OCI-LY7 (cell line): ENCODE results near the gene DNM3. TPM values are rescaled to one million over a fixed set of nuclear protein-coding genes. Genes with fewer than 3 reads are reported as not detected.

ENCODE experiments used
- BruUV-seq: library from RNA; stranded (reverse); fragments of 400-500 nt; replicated peaks from 2 replicates; lab custom pipeline; 2021; lab: Mats Ljungman, UMichigan
- CTCF ChIA-PET: fragments of 300-600 bp; sonication (Branson Sonifier 250); formaldehyde crosslinking; loops from one replicate; lab custom pipeline; 2022; ENCODE audit warnings: antibody characterized with exemption; ENCODE audit not compliant: unreplicated experiment; lab: Charles Lee
- POLR2A ChIA-PET: fragments of 300-600 bp; sonication (Branson Sonifier 250); formaldehyde crosslinking; loops from one replicate; lab custom pipeline; 2022; ENCODE audit warnings: antibody characterized with exemption; lab: Charles Lee
- DNase-seq: peaks from one replicate; pipeline ENCODE4 v3.0.0-alpha.2; 2015; ENCODE audit warnings: low spot score
- H2AFZ ChIP-seq: fragments of 200-600 bp; sonication (generic), shearing (Covaris generic); 2 replicates; pipeline ENCODE4 v1.6.1; 2014; ENCODE audit warnings: mild to moderate bottlenecking, antibody characterized with exemption, low read length, moderate library complexity
- H3K27ac ChIP-seq: fragments of 200-600 bp; sonication (generic); 2 replicates; pipeline ENCODE4 v1.5.1; 2014; ENCODE audit warnings: mixed run types, low read depth, mild to moderate bottlenecking, moderate library complexity, low read length, inconsistent platforms; ENCODE audit not compliant: poor library complexity, severe bottlenecking
- H3K36me3 ChIP-seq: fragments of 200-600 bp; sonication (generic); 2 replicates; pipeline ENCODE4 v1.6.1; 2014; ENCODE audit warnings: mild to moderate bottlenecking, antibody characterized with exemption, low read length, moderate library complexity, mixed read lengths; ENCODE audit not compliant: insufficient read depth
- H3K4me1 ChIP-seq: fragments of 200-600 bp; sonication (generic); 2 replicates; pipeline ENCODE4 v1.5.1; 2014; ENCODE audit warnings: mild to moderate bottlenecking, low read length; ENCODE audit not compliant: insufficient read depth, poor library complexity, severe bottlenecking
- H3K4me2 ChIP-seq: fragments of 200-600 bp; sonication (generic); 2 replicates; pipeline ENCODE4 v1.6.1; 2014; ENCODE audit warnings: mild to moderate bottlenecking, low read length
- H3K4me3 ChIP-seq: fragments of 200-600 bp; sonication (generic); 2 replicates; pipeline ENCODE4 v1.5.1; 2014; ENCODE audit warnings: mild to moderate bottlenecking, low read depth, low read length; ENCODE audit not compliant: poor library complexity, severe bottlenecking
- H3K79me2 ChIP-seq: fragments of 200-600 bp; sonication (generic); 2 replicates; pipeline ENCODE4 v1.6.1; 2016; ENCODE audit warnings: low read depth, mild to moderate bottlenecking, low read length, moderate library complexity, mixed read lengths; ENCODE audit not compliant: insufficient read depth
- H3K9me2 ChIP-seq: fragments of 200-600 bp; sonication (generic); 2 replicates; pipeline ENCODE4 v1.6.1; 2016; ENCODE audit warnings: mild to moderate bottlenecking, low read length, mixed read lengths; ENCODE audit not compliant: insufficient read depth
- H3K9me3 ChIP-seq: fragments of 200-600 bp; sonication (generic); 2 replicates; pipeline ENCODE4 v1.6.1; 2014; ENCODE audit warnings: mild to moderate bottlenecking, mixed run types, low read length, mixed read lengths
- H4K20me1 ChIP-seq: fragments of 200-600 bp; sonication (generic); 2 replicates; pipeline ENCODE4 v1.6.1; 2014; ENCODE audit warnings: mild to moderate bottlenecking, antibody characterized with exemption, low read length, moderate library complexity, mixed read lengths; ENCODE audit not compliant: insufficient read depth
- EZH2phosphoT487 ChIP-seq: fragments of 200-600 bp; sonication (generic); IDR thresholded peaks from 2 replicates; pipeline ENCODE4 v1.6.1; 2018; ENCODE audit warnings: low read depth, borderline replicate concordance, mild to moderate bottlenecking, mixed run types, antibody characterized with exemption, low read length, moderate library complexity, mixed read lengths
- intact Hi-C: fragments of 100-400 bp; cut with micrococcal nuclease; formaldehyde crosslinking; loops from one replicate; pipeline ENCODE4 v1.10.0; 2022; ENCODE audit not compliant: unreplicated experiment
- total RNA-seq, 2 experiments: library from RNA; depleted of rRNA in 1 of 2; stranded (reverse); fragments of >200 nt in 1 of 2; shearing (Covaris generic) in 1 of 2; gene quantifications; 2 replicates each; pipeline ENCODE4 v1.2.3, GENCODE V29; 2014 to 2022
- TF ChIP-seq, protein P1 (sequence below): fragments of 200-600 bp; sonication (generic); conservative IDR thresholded peaks from 2 replicates; pipeline ENCODE4 v1.5.1; 2014; ENCODE audit warnings: mild to moderate bottlenecking, antibody characterized with exemption, low read length, moderate library complexity, mixed read lengths

Gene DNM3
- total RNA-seq, 2 experiments from 2014 or later, result 0.47 to 0.61 TPM

GRCh38 chr1:172283766-172284165 is 442.5 kb downstream of the DNM3 start:
- Histone ChIP-seq H3K9me3 (no peaks in the 10 kb centered on the region), H3K4me3 (no peak overlapping the region), H3K9me2 (no peaks in the 10 kb centered on the region), H4K20me1 (no peaks in the 10 kb centered on the region), H3K79me2 (no peaks in the 10 kb centered on the region), H3K36me3 (no peaks in the 10 kb centered on the region), H2AFZ (no peak overlapping the region), H3K27ac (no peak overlapping the region), H3K4me1 (no peaks in the 10 kb centered on the region), H3K4me2 (no peak overlapping the region)
- ChIA-PET POLR2A (interaction anchor here (0.7 to 1.0 kb wide), 2 partner anchors 14 to 15 kb away, joined by 3 to 5 read pairs; no protein-coding TSS in a partner anchor), CTCF (no interaction called here)
- TF ChIP-seq, protein P1, sequence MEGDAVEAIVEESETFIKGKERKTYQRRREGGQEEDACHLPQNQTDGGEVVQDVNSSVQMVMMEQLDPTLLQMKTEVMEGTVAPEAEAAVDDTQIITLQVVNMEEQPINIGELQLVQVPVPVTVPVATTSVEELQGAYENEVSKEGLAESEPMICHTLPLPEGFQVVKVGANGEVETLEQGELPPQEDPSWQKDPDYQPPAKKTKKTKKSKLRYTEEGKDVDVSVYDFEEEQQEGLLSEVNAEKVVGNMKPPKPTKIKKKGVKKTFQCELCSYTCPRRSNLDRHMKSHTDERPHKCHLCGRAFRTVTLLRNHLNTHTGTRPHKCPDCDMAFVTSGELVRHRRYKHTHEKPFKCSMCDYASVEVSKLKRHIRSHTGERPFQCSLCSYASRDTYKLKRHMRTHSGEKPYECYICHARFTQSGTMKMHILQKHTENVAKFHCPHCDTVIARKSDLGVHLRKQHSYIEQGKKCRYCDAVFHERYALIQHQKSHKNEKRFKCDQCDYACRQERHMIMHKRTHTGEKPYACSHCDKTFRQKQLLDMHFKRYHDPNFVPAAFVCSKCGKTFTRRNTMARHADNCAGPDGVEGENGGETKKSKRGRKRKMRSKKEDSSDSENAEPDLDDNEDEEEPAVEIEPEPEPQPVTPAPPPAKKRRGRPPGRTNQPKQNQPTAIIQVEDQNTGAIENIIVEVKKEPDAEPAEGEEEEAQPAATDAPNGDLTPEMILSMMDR, result no peak
- TF ChIP-seq EZH2phosphoT487, result no peak
- DNase-seq, result no peak
- BruUV-seq, result no TSS peak
- intact Hi-C loops, result no loop called here

GRCh38 chr1:172286629-172287076 is 445.4 kb downstream of the DNM3 start:
- CTCF ChIA-PET, result no interaction called here

GRCh38 chr1:172287208-172287607 is 445.9 kb downstream of the DNM3 start:
- CTCF ChIA-PET, result no interaction called here
- H2AFZ ChIP-seq, result no peak overlapping the region
- no peak overlapping the region for H3K4me2 ChIP-seq
- H3K36me3 ChIP-seq, result no peaks in the 10 kb centered on the region
- H3K27ac ChIP-seq, result no peak overlapping the region
- H3K4me3 ChIP-seq, result no peak overlapping the region
- POLR2A ChIA-PET, result interaction anchor here (0.6 to 1.1 kb wide), 2 partner anchors 108 to 161 kb away, joined by 3 to 4 read pairs; no protein-coding TSS in a partner anchor
- intact Hi-C loops, result no loop called here
- no peaks in the 10 kb centered on the region for H3K79me2 ChIP-seq
- no peak for DNase-seq
- no peaks in the 10 kb centered on the region for H3K9me3 ChIP-seq
- H3K9me2 ChIP-seq, result no peaks in the 10 kb centered on the region
- H4K20me1 ChIP-seq, result no peaks in the 10 kb centered on the region
- TF ChIP-seq EZH2phosphoT487, result no peak
- TF ChIP-seq, protein P1, result no peak
- H3K4me1 ChIP-seq, result no peaks in the 10 kb centered on the region
- no TSS peak for BruUV-seq

More at GRCh38 chr1:172286629-172287076, 445.4 kb downstream of the DNM3 start:
- TF ChIP-seq, protein P1, result no peak
- TF ChIP-seq EZH2phosphoT487, result no peak
- DNase-seq, result no peak
- Histone ChIP-seq H3K4me3 (no peak overlapping the region), H3K4me2 (no peak overlapping the region), H3K9me3 (no peaks in the 10 kb centered on the region), H2AFZ (no peak overlapping the region), H3K4me1 (no peaks in the 10 kb centered on the region), H3K36me3 (no peaks in the 10 kb centered on the region), H3K27ac (no peak overlapping the region), H3K9me2 (no peaks in the 10 kb centered on the region), H3K79me2 (no peaks in the 10 kb centered on the region), H4K20me1 (no peaks in the 10 kb centered on the region)
- intact Hi-C loops, result no loop called here
- POLR2A ChIA-PET, result interaction anchor here (0.6 to 1.1 kb wide), 2 partner anchors 109 to 161 kb away, joined by 3 to 4 read pairs; no protein-coding TSS in a partner anchor
- no TSS peak for BruUV-seq
